Measurements from ENCODE around the gene GALNT15. TPM values are rescaled to one million over a fixed set of nuclear protein-coding genes. Genes with fewer than 3 reads are reported as not detected.

Gene GALNT15
- total RNA-seq, 1 donor from 2014 or later = 0.08 TPM

GRCh38 chr3:16253601-16254000 lies 79.1 kb downstream of the GALNT15 start:
- no peak for TF ChIP-seq CTCF (IDR thresholded peaks at IDR 0.05; ENCODE audit: unreplicated experiment)
- H3K27me3 Mint-ChIP-seq (ENCODE audit: unreplicated experiment) = peaks cover 2% of the 10 kb centered on the region
- H3K36me3 Mint-ChIP-seq (ENCODE audit: low read depth, unreplicated experiment) = no peaks in the 10 kb centered on the region
- no peak overlapping the region for H3K27ac Mint-ChIP-seq (ENCODE audit: unreplicated experiment)
- peaks cover 11% of the 10 kb centered on the region for H3K4me1 Mint-ChIP-seq (ENCODE audit: unreplicated experiment)
- H3K4me3 Mint-ChIP-seq (ENCODE audit: unreplicated experiment) = no peak overlapping the region
- no peak for DNase-seq (ENCODE audit: low spot score)
- H3K9me3 Mint-ChIP-seq (ENCODE audit: unreplicated experiment) = no peaks in the 10 kb centered on the region

GRCh38 chr3:16254916-16255315 lies 80.4 kb downstream of the GALNT15 start:
- no peak overlapping the region for H3K4me3 Mint-ChIP-seq (ENCODE audit: unreplicated experiment)
- peaks cover 3% of the 10 kb centered on the region for H3K36me3 Mint-ChIP-seq (ENCODE audit: low read depth, unreplicated experiment)
- no peak for TF ChIP-seq CTCF (IDR thresholded peaks at IDR 0.05; ENCODE audit: unreplicated experiment)
- peaks cover 2% of the 10 kb centered on the region for H3K27me3 Mint-ChIP-seq (ENCODE audit: unreplicated experiment)
- no peak overlapping the region for H3K27ac Mint-ChIP-seq (ENCODE audit: unreplicated experiment)
- H3K4me1 Mint-ChIP-seq (ENCODE audit: unreplicated experiment) = peaks cover 11% of the 10 kb centered on the region
- no peak for DNase-seq (ENCODE audit: low spot score)
- no peaks in the 10 kb centered on the region for H3K9me3 Mint-ChIP-seq (ENCODE audit: unreplicated experiment)

GRCh38 chr3:16255326-16255725 lies 80.8 kb downstream of the GALNT15 start:
- H3K27me3 Mint-ChIP-seq (ENCODE audit: unreplicated experiment) = peaks cover 2% of the 10 kb centered on the region

GRCh38 chr3:16255726-16256125 lies 81.2 kb downstream of the GALNT15 start:
- Mint-ChIP-seq H3K9me3 (ENCODE audit: unreplicated experiment) (no peaks in the 10 kb centered on the region), H3K27ac (ENCODE audit: unreplicated experiment) (no peak overlapping the region), H3K4me3 (ENCODE audit: unreplicated experiment) (no peak overlapping the region), H3K27me3 (ENCODE audit: unreplicated experiment) (peaks cover 2% of the 10 kb centered on the region), H3K36me3 (ENCODE audit: low read depth, unreplicated experiment) (peaks cover 6% of the 10 kb centered on the region), H3K4me1 (ENCODE audit: unreplicated experiment) (peaks cover 11% of the 10 kb centered on the region)
- no peak for DNase-seq (ENCODE audit: low spot score)
- TF ChIP-seq CTCF (IDR thresholded peaks at IDR 0.05; ENCODE audit: unreplicated experiment) = no peak

More at GRCh38 chr3:16255326-16255725, 80.8 kb downstream of the GALNT15 start:
- Mint-ChIP-seq H3K9me3 (ENCODE audit: unreplicated experiment) (no peaks in the 10 kb centered on the region), H3K4me1 (ENCODE audit: unreplicated experiment) (peaks cover 11% of the 10 kb centered on the region), H3K4me3 (ENCODE audit: unreplicated experiment) (no peak overlapping the region), H3K36me3 (ENCODE audit: low read depth, unreplicated experiment) (peaks cover 6% of the 10 kb centered on the region), H3K27ac (ENCODE audit: unreplicated experiment) (no peak overlapping the region)
- DNase-seq (ENCODE audit: low spot score) = no peak
- no peak for TF ChIP-seq CTCF (IDR thresholded peaks at IDR 0.05; ENCODE audit: unreplicated experiment)

- no peak overlapping the region for H3K27ac Mint-ChIP-seq (ENCODE audit: unreplicated experiment)
- H3K36me3 Mint-ChIP-seq (ENCODE audit: low read depth, unreplicated experiment) = peaks cover 6% of the 10 kb centered on the region
- TF ChIP-seq CTCF (IDR thresholded peaks at IDR 0.05; ENCODE audit: unreplicated experiment) = no peak
- peaks cover 5% of the 10 kb centered on the region for H3K4me1 Mint-ChIP-seq (ENCODE audit: unreplicated experiment)
- H3K9me3 Mint-ChIP-seq (ENCODE audit: unreplicated experiment) = no peaks in the 10 kb centered on the region
- no peaks in the 10 kb centered on the region for H3K27me3 Mint-ChIP-seq (ENCODE audit: unreplicated experiment)
- no peak for DNase-seq (ENCODE audit: low spot score)
- H3K4me3 Mint-ChIP-seq (ENCODE audit: unreplicated experiment) = no peak overlapping the region
Measured at GRCh38 chr3:16257309-16257708, 82.8 kb downstream of the GALNT15 start.

Measured in endothelial cell (in vitro differentiated cells).